IPS-NIHi7 (cell line): ENCODE measurements around the gene PAQR9.

Source experiments
- DNase-seq: peaks from one replicate; pipeline ENCODE4 v3.0.0; 2012; ENCODE audit warnings: mixed read lengths; ENCODE audit errors: extremely low spot score

PAQR9 gene

DNA sequence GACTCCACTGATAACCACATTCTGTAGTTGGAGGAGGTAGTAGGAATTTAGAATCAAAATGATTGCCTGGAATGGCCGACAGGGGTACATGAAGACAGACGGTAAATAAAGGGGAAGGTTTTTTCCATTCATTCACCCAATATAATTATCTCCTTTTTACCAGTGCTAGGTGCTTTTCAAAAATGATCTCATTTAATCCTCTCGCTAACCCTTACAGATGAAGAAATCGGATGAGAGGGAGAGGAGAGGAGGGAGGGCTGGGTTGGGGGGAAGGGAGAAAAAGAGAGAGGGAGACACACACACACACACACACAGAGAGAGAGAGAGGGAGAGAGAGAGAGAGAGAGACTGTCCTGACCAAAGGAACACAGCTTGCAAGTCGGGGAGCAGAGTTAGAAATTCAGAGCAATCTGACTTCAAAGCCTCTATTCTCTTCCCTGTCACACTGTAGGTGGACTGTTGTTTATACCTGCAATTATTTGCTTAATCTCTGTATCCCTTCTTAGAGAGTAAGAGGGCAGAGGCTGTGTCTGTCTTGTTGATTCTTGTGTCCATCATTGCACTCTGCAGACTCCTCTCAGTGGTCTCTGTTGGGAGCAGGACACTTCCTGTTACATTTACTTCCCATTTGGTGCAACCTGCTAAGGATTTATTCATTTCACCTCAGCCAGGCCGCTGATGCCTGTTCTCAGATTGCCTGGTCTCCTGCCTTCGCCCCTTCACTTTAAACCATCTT is 18.7 kb upstream of the PAQR9 start:
- DNase-seq: no peak

DNA sequence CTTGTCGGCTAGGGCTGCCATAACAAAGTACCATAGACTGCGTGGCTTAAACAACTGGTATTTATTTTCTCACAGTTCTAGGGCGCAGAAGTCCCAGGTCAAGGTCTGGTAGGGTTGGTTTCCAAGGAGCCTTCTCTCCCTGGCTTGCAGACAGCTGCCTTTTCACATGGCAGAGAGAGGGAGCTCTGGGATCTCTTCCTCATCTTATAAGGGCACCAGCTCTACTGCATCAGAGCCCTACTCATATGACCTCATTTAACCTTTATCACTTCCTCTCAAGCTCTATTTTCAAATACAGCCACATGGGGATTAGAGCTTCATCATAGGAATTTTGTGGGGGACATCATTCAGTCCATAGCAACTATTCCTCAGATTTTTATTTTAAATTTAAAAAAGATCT is 17.6 kb upstream of the PAQR9 start:
- no peak for DNase-seq

DNA sequence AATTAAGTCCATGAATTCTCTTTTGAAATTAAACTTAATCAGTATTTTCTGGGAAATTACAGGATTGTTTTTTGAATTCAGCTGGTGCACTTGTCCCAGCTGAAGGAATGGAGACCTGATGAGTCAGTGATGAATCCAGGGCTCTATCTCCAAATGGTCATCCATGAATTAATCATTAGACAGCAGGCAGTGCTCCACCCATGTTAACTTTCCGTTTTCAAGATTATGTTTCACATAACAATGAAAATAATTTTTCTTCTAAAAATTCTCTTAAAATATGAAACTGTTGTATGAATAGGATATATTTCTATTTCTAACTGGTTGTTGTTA is 13.9 kb upstream of the PAQR9 start:
- DNase-seq: no peak

DNA sequence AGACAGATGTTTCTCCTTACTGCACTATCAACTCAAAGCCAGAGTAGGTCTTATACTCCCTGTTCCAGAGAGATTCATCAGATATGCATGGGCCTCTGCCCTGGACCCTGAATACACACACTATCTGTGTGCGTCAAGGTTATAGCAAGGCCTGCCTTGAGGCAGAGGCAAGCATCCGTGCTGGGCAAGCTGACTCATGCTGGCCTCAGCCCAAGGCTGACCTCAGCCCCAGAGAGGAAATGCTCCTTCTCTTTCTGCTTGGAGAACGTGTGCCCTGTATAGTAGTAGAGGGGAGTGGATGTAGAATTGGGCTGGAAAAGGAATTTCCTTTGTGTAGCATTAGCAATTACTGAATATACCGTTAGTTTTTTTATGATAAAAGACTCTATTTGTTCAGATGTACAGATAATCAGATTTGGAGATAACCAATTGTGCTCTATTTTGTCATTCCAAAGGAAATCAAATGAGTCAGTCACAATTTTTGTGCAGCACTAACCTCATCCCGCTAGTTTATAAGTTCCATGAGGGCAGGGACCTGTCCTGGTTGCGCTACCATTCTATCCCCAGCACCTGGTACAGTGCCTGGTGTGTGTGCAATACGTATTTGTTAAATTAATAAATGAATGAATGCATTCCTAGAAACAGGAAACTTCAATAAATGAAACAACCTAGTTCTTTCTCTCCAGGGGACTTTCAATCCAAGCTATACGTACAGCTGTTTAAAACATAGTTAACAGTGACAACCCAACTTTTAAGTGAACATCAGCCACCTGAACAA is 13.3 kb upstream of the PAQR9 start:
- no peak for DNase-seq

DNA sequence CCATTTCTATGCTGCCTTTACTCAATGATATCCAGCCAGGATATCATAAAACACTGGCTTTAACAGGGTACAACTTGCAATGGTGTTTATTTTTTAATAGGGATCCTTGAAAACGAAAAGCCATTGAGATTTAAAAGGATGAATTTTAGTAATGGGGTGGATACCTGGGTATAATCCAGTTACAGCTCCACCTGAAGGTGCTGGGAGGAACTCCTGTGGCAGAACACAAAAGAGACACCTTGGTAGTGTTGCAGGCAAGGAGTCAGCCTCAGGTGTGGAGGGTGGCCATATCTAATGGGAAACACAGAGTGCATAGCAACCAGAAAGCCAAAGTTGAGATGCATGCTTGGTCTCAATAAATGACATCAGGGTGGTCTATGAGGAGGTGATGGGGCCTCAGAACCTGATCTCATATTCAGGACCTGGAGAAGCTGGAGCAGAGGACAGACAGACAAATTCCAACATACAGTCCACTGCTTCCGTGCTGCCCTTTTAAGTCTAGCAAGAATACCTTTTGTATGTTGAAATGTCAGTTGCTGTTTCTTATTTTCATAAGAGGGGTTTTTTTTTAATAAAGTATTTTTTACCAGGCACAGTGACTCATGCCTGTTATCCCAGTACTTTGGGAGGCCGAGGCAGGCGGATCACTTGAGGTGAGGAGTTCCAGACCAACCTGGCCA is 12.0 kb upstream of the PAQR9 start:
- DNase-seq: peak; percentile 61

DNA sequence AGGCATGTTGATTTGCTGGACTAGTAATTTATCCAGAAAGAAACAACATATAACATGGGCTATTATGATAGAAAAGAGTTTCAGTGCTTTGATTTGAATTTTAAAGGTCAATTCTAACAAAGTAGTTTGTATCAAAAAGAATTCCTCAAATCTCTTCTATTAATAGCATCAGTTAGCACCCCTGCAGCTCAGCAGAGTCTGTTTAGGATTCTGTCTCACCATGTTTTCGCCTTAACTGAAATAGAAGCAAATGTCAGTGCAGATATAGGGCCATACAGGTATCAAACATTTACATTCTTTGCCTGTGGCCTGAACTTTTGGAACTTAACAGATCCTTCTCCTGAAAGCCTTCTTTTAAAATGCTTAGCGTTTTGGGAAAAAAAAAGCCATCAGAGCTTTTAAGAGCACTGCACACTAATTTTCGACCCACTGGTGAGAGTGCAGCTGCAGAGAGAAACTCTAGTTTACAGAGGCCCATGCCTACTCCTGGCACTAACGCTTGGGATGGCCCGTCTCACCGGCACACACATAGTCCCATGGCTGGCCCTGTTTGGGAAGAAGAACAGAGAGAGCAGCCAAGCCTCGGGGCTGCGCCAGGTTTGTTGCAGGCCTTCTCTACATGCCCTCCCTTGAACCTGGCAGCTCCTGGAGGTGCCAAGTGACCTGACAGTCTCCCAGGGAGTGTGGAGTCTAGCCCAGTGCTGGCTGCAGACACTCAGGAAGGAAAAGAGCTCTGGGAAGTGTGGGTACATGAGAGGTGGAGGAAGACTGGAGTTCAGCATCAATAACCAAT is 9.9 kb upstream of the PAQR9 start:
- no peak for DNase-seq

DNA sequence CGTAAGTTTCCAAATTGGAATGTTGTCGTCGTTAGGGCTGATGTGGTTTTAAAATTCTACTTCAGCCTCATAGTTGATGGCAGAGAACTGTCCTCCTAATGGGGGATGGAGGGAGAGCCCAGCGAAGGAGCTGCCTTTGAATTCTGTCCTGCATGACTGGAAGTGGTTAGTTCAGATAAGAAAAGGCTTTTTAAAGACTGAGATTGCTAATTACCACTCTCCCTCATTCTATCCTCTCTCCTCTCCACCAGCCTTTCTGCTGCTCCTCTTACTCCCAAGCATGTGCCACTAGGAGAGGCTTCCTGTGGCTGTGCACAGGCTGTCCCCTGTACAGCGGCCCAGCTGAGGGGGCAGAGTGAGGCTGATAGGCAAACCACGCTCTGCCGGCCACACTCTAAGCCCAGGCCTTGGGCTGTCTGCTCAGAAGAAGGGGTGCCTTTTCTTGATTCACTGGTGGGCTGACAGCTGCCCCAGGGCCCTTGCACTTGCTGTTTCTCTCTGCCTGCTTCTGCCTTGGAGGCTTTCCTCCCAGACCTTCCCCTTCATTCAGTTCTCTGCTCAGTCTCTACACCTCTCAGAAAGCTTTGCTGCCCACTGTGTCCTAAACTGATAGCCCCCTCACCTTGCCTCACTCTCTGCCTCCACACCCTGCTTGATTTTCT is 8.7 kb upstream of the PAQR9 start:
- no peak for DNase-seq

DNA sequence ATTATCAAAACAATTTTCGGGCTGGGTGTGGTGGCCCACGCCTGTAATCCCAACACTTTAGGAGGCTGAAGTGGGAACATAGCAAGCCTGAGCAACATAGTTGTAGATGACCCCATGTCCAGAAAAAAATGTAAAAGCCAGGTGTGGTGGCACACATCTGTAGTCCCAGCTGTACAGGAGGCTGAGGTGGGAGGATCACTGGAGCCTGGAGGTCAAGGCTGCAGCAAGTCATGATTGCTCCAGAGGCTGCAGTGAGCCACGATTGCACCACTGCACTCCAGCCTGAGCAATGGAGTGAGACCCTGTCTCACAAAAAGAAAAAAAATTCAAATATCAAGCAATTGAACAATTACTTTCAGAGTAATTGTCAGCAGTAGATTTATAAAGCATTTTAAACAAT is 8.0 kb upstream of the PAQR9 start:
- DNase-seq: no peak

DNA sequence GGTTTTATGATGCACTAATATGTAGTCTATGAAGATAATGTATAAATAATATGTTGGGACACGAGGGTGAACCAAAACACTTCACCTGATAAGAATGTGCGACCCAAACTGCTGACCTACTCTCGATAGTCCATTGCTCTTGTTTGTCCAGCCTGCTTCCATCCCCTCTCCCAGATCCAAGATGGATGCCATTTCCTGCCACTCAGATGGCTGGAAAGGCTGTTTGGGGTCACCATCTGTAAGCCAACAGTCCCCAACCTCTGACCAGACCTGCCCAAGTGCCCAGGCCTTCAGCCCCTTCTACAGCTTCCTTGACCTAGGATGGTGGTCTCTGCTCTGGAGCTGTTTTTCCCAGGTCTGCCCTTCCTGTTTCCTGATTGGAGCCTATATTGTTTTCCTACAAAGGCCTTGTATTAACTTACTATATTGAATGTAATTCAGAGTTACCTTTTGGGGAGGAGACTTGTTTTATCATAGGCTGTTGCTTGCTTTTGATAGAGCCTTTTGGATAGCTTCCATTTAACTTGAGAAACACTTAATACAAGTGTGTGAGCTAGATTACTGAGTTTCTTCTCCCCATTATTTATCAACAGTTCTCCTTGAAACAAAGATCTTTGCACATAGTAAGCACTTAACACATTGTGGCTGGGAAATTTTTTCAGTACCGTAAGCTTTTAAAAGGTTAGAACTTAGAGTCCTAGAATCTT is 5.0 kb upstream of the PAQR9 start:
- no peak for DNase-seq

DNA sequence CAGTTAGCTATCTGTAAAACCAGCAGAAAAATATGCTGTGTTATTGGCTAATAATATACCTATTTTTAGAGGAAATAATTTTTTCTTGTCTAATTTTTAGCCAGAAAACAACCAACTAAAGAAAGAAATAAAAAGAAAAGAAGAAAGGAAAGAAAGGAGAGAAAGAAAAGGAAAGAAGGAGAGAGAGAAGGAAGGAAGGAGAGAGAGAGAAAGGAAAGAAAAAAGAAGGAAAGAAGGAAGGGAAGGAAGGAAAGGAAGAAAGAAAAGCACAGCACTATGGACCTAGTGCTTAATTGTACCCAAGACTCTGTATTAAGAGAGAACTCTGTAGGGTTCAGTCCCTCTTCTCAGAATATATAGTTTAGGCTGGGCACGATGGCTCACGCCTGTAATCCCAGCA is 3.3 kb upstream of the PAQR9 start:
- no peak for DNase-seq

DNA sequence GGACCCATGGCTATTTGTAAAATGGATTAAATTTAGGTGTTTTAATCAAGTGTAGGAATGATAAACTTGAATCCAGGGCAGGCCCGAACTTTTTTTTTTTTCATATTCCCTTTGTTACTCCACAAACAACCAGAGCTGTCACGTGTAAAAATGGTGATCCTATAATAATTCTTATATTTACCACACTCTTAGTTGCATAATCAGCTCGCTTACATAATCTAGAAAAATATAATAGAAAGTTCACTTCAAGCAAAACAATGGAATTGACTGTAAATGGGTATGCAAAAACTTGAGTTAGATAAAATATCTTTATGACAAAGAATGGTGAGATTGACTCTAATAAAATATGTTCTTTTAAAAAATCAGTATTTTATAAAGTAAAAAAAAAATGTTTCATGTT is 2.1 kb upstream of the PAQR9 start:
- DNase-seq: no peak

DNA sequence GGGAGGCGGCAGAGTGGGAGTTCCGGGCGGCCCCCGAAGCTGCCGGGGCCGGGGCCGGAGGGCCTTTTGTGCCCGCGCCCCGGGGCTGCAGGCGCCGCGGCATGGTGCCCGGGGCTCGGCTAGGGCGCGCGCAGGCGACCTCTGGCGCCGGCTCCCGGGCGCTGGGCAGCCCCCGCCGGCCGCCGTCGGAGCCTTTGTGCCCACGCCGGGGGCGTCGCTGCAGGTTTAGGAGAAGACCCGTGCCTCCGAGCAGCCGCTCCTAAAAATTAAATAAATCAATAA is 299 bp downstream of the PAQR9 start:
- DNase-seq: no peak

DNA sequence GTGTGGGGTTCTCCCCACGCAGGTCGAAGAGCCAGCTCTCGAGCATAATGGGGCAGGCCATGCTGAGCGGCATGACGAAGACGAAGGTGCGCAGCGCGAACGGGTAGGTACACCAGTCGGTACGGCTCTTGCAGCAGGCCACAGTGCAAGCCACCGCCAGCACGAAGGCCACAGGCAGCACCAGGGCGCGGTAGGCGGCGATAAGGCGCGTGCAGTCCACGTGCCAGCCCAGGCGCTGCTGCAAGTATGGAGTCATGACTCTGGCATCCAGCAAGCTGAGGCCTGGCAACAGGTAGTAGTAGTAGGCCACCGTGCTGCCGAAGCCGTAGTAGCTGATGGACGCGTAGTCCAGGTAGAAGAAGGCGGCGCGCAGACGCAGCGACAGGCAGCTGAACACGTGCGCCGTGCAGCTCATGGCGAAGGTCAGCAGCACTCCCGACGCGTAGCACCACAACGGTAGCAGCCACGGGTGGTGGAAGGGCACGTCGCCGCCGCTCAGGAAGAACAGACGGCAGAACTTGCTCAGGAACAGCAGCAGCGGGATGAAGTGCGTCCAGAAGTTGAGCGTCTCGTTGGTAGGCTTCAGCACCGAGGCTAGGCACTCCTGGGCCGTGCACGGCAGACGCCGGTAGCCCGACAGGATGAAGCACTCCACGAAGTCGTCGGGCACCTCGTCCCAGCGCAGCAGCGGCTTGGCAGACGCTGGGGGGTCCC is 797 bp downstream of the PAQR9 start:
- peak; percentile 50 for DNase-seq

DNA sequence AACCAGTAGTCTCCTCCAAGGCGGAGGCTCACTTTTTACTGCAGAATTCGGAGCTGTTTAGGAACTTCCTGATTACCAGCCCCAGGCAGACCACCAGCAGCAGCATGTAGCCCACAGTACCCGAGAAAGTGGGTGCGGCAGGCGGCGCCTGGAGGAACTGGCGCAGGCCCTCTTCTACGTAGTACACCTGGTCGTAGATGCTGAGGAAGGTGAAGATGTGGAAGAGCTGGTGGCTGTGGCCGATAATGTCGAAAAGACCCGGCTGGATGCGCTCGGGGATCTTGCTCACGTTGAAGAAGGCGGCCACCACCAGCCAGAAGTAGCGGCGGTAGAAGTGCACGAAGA is 1.3 kb downstream of the PAQR9 start:
- DNase-seq: no peak

DNA sequence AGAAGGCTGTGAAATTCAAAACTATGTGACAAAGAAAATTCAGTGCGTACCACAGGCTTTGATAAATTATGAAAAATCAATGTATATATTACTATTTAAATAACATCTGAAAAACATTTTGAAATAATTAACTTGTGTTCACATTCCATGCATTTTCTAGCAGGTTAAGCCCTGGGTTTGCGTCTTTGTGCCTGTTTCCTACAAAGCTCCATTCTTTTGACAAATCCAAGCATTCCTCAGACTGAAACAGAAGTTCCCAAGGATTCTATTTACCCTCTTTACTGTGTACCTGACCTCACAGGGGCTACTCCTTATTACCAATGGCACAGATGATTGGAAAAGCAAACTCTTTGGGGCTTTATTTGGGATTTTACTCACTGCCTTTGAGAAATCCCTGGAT is 1.9 kb downstream of the PAQR9 start:
- no peak for DNase-seq

DNA sequence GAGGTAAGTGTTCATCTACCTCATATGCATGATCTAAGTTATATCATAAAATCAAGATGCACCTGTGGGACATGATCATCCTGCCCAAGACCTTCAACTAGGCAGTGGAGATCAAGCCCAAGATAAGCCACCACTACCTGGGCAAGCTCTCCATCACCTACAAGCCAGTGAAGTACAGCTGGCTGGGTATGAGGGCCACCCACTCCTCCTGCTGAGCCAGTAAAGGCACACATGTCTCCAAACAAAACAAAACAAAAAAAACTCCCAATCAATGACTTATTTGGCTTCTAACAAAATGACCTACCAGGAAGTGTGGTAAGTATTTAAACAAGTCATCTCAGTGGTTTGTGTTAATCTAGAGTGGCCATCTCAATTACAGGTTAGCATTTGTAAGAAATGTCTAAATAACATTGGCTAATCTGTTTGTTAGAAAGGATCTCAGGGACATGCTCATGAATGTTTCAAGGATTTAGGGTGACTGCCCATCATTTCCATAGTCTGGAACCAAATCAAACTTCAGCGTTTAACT is 3.1 kb downstream of the PAQR9 start:
- no peak for DNase-seq

DNA sequence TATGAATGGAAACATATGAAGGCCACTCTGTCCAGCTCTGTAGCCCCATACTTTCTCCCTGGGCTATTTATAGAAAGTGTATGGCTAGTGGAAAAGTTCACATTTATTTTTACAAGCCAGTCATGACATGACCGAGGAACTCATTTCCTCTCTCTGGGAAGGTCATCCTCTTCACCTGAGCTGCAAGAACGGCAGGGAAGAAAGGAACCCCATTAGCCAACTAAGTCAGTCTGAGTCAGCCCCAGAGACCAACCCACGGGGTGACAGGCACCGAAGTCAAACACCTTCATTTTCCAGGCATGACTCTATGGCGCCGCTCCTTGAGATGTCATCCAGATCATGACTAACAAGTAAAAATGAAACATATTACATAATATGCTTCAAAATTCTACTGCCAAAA is 4.8 kb downstream of the PAQR9 start:
- no peak for DNase-seq

DNA sequence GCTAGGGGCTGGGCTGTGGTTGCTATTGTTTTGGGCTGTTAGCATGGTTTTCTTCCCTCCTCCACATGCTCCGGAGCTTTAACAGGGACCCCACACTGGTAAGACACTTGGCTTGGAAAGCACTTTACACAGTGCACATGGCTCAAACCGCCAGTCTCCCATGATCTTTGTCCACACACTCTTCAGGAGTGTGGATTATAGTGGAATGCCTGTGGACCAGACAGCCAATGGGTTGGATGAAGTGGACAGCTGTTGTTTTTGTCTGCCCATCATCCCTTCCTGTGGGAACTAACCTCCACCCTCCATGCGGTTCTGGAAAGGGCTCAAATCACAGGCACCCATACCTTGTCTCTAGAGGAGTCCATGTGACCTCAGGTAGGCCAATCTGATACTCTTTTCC is 10.0 kb downstream of the PAQR9 start:
- no peak for DNase-seq

DNA sequence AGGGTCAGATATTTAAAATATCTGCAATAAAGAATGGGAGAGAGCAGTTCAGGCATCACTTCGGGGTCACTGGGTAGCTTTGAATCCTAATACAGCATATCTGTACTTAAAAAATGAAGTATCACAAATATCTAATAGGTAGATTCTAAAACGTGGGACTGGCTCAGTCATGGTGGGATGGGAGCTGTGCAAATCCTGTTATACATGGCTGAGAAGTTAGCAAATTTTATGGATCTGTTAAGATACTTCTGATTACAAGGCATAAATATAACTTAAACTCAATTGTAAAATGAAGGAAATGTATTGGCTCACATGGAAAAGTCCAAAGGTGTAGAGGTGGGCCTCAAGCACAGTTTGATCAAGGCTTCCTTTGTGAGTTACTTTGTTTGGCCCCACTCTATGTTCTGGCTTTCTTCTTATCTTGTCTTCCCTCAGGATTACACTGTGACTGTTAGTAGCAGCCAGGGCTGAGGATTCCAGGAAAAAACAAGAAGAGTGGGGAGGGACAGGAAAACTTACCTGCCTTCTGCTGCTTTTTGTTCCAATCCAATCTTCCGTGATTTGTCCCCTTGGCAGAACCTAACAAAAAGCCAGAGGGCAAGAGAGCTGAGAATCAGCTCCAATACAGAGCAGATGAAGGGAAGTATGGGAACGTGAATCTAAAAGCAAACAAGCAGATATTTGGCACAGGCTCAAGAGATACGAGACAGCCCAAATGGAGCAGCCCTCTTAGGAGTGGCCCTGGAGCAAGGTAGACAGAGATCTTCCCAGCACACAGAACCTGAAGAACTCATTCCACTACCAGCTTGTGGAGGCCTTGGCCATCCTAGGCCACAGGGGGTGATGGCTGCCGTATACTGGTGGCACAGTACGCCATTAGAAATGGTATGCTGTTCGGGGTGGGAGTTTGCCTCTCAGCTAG is 10.9 kb downstream of the PAQR9 start:
- DNase-seq: no peak
